ENCODE results near the gene TP73. TPM values are rescaled to one million over a fixed set of nuclear protein-coding genes. Genes with fewer than 3 reads are reported as not detected.
A peak's percentile ranks its signal among the peaks of the same experiment; 100 is the strongest.

TP73 gene
- total RNA-seq, 1 experiment from 2014 or later: 0.82 TPM

DNA sequence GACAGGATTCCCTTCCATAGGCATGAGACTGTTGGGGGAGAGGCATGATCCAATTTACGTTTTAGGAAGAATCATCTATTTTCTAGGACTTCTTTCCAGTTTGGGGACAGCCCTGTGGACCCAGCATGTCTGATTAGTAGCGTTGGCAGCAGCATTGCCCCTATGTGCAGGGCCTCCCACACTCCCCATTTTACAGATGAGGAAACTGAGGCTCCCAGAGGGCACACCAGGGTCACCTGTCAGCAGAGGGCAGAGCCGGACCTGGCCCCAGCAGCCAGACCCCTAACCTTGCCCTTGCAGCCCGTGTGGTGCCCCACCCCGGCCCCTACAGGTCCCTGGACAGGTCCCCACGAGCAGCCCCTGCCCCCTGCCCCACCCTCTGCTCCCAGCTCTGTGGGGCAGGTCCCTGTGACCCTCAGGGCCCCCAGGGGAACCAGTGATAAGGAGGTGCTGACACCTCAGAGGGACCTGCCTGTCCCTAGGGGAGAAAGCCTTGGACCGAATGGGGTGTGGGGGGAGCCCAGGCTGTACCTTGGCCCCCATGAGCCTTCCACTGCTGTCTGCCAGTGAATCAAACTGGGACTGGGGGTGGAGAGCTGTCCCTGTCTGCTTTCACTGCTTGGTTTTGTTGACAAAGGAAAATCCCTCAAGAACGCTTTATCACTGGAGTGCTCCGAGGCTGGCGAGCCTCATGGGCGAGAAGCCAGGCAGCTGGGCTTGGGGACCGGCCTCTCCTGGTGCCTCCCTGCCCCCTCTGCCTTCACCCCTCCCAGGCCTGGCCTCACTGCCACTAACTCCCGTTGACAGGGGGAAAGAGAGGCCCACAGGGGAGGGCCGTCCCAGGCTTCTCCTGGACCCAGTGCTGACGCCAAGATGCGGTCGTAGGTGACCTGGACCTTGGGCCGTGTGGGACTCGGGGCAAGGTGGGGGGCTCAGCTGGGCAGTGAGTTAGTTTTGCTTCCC is 60.5 kb downstream of the TP73 start:
- H3K9me3 Mint-ChIP-seq (ENCODE audit: unreplicated experiment): no peaks in the 10 kb centered on the region
- ChIA-PET CTCF (interaction anchor here (0.6 to 1.6 kb wide), 3 partner anchors 14 to 923 kb away, joined by 3 to 4 read pairs (median 4); no protein-coding TSS in a partner anchor), POLR2A (interaction anchor here (0.6 to 1.9 kb wide), 5 partner anchors 10 to 82 kb away, joined by 3 to 20 read pairs (median 4); no protein-coding TSS in a partner anchor)
- intact Hi-C loops (cut with micrococcal nuclease): no loop called here
- no peak overlapping the region for H3K4me3 Mint-ChIP-seq (ENCODE audit: unreplicated experiment)
- H3K36me3 Mint-ChIP-seq (ENCODE audit: insufficient read depth, unreplicated experiment): no peaks in the 10 kb centered on the region
- DNase-seq (ENCODE audit: unreplicated experiment): no peak
- no peaks in the 10 kb centered on the region for H3K27me3 Mint-ChIP-seq (ENCODE audit: insufficient read depth, unreplicated experiment)
- peaks cover 17% of the 10 kb centered on the region for H3K4me1 Mint-ChIP-seq (ENCODE audit: insufficient read depth, unreplicated experiment)
- TF ChIP-seq, protein P1, sequence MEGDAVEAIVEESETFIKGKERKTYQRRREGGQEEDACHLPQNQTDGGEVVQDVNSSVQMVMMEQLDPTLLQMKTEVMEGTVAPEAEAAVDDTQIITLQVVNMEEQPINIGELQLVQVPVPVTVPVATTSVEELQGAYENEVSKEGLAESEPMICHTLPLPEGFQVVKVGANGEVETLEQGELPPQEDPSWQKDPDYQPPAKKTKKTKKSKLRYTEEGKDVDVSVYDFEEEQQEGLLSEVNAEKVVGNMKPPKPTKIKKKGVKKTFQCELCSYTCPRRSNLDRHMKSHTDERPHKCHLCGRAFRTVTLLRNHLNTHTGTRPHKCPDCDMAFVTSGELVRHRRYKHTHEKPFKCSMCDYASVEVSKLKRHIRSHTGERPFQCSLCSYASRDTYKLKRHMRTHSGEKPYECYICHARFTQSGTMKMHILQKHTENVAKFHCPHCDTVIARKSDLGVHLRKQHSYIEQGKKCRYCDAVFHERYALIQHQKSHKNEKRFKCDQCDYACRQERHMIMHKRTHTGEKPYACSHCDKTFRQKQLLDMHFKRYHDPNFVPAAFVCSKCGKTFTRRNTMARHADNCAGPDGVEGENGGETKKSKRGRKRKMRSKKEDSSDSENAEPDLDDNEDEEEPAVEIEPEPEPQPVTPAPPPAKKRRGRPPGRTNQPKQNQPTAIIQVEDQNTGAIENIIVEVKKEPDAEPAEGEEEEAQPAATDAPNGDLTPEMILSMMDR (IDR thresholded peaks at IDR 0.05; ENCODE audit: unreplicated experiment): no peak
- peak overlapping the region; percentile 46 for H3K27ac Mint-ChIP-seq (ENCODE audit: low read depth, unreplicated experiment)
- BruUV-seq (replicated peaks): no TSS peak

DNA sequence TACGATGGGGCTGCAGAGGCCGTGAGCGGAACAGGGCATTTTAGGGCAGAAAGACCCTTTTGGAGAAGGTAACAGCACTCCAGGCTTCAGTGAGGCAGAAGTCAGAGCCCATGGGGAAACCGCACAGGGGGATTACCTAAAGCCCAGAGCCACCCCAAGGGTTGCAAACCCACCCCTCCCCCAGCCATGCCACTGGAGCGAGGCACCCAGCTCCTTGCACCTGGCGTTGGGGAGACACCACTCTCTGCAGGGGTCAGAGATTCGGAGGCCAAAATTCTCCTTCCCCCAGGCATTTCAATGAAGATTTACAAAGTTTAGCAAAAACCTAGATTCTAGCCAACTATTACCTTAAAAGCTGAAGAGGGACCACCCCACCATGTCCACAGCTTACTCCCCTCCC is 61.5 kb downstream of the TP73 start:
- CTCF ChIA-PET: interaction anchor here (1.6 kb wide), 1 partner anchor 18 kb away, joined by 4 read pairs; no protein-coding TSS in a partner anchor
- Mint-ChIP-seq H3K9me3 (ENCODE audit: unreplicated experiment) (no peaks in the 10 kb centered on the region), H3K36me3 (ENCODE audit: insufficient read depth, unreplicated experiment) (no peaks in the 10 kb centered on the region), H3K27ac (ENCODE audit: low read depth, unreplicated experiment) (no peak overlapping the region), H3K27me3 (ENCODE audit: insufficient read depth, unreplicated experiment) (no peaks in the 10 kb centered on the region), H3K4me3 (ENCODE audit: unreplicated experiment) (no peak overlapping the region), H3K4me1 (ENCODE audit: insufficient read depth, unreplicated experiment) (peaks cover 17% of the 10 kb centered on the region)
- TF ChIP-seq, protein P1 (IDR thresholded peaks at IDR 0.05; ENCODE audit: unreplicated experiment): no peak
- no TSS peak for BruUV-seq (replicated peaks)
- POLR2A ChIA-PET: interaction anchor here (0.7 to 4.9 kb wide), 2 partner anchors 10 to 1526 kb away, joined by 3 to 72 read pairs; no protein-coding TSS in a partner anchor
- DNase-seq (ENCODE audit: unreplicated experiment): no peak
- intact Hi-C loops (cut with micrococcal nuclease): no loop called here

DNA sequence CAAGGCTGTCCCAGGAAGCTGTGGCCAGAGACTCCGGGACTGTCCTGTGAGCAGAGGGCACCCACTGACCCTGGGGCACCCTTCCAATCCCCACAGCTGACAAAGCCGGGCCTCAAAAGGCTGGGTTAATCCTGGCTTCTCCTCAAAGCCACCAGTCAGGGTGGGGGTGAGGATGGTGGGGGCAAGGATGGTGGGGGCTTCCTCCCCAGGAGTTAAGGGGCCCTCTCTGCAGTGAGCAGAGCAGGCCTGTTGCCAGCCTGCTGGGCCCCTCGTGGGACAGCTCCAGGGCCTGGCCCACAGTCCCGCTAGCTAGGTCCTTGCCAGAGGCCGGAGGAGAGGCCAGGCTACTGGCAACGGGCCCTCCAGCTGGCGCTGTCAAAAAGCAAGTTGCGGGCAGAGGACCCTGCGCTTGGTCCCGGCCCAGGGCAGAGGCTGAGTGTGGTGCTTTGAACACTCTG is 62.0 kb downstream of the TP73 start:
- CTCF ChIA-PET: interaction anchor here (1.6 kb wide), 1 partner anchor 19 kb away, joined by 4 read pairs; no protein-coding TSS in a partner anchor
- intact Hi-C loops (cut with micrococcal nuclease): no loop called here
- peaks cover 17% of the 10 kb centered on the region for H3K4me1 Mint-ChIP-seq (ENCODE audit: insufficient read depth, unreplicated experiment)
- no peaks in the 10 kb centered on the region for H3K27me3 Mint-ChIP-seq (ENCODE audit: insufficient read depth, unreplicated experiment)
- POLR2A ChIA-PET: interaction anchor here (0.7 to 4.9 kb wide), 2 partner anchors 10 to 1525 kb away, joined by 3 to 72 read pairs; no protein-coding TSS in a partner anchor
- H3K36me3 Mint-ChIP-seq (ENCODE audit: insufficient read depth, unreplicated experiment): no peaks in the 10 kb centered on the region
- TF ChIP-seq, protein P1 (IDR thresholded peaks at IDR 0.05; ENCODE audit: unreplicated experiment): no peak
- no peak overlapping the region for H3K27ac Mint-ChIP-seq (ENCODE audit: low read depth, unreplicated experiment)
- H3K9me3 Mint-ChIP-seq (ENCODE audit: unreplicated experiment): no peaks in the 10 kb centered on the region
- DNase-seq (ENCODE audit: unreplicated experiment): no peak
- no TSS peak for BruUV-seq (replicated peaks)
- H3K4me3 Mint-ChIP-seq (ENCODE audit: unreplicated experiment): no peak overlapping the region

DNA sequence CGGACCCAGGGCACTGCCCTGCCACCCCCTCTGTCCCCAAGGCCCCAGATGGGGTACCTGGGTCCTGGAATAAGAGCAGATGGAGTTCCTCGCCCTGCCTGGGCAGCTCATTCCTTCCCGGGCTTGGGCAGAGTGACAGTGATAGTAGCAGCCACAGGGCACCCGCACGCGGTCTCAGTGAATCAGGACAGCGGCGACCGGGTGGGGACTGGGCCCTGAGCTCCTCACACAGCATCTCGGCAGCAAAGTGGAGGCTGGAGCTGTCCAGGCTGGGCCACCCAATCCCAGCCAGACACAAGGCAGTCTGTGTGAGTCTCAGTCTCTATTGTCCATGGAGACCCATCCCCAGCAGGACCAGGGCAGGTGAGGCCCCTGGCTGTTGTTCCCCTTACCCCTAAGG is 62.5 kb downstream of the TP73 start:
- intact Hi-C loops (cut with micrococcal nuclease): no loop called here
- TF ChIP-seq, protein P1 (IDR thresholded peaks at IDR 0.05; ENCODE audit: unreplicated experiment): no peak
- peaks cover 17% of the 10 kb centered on the region for H3K4me1 Mint-ChIP-seq (ENCODE audit: insufficient read depth, unreplicated experiment)
- no peaks in the 10 kb centered on the region for H3K36me3 Mint-ChIP-seq (ENCODE audit: insufficient read depth, unreplicated experiment)
- DNase-seq (ENCODE audit: unreplicated experiment): no peak
- ChIA-PET CTCF (interaction anchor here (0.7 to 1.6 kb wide), 2 partner anchors 19 to 46 kb away, joined by 3 to 4 read pairs; no protein-coding TSS in a partner anchor), POLR2A (interaction anchor here (1.2 to 4.9 kb wide), 2 partner anchors 10 to 34 kb away, joined by 3 to 72 read pairs; no protein-coding TSS in a partner anchor)
- H3K27me3 Mint-ChIP-seq (ENCODE audit: insufficient read depth, unreplicated experiment): no peaks in the 10 kb centered on the region
- H3K27ac Mint-ChIP-seq (ENCODE audit: low read depth, unreplicated experiment): no peak overlapping the region
- H3K9me3 Mint-ChIP-seq (ENCODE audit: unreplicated experiment): no peaks in the 10 kb centered on the region
- H3K4me3 Mint-ChIP-seq (ENCODE audit: unreplicated experiment): no peak overlapping the region
- no TSS peak for BruUV-seq (replicated peaks)
